HCT116 (cell line): ENCODE results near the gene STK38L.

ENCODE experiments used
- ATF3 ChIP-seq: IDR thresholded peaks from 2 replicates; pipeline ENCODE4 v1.6.1; 2012
- CTCF ChIP-seq, 3 experiments: fragments of 200-600 bp in 1 of 3; sonication (generic) in 1 of 3; IDR thresholded peaks in 2 of 3; conservative IDR thresholded peaks in 1 of 3; 2 replicates each; pipeline ENCODE4 v1.5.1; 2012 to 2017; ENCODE audit warnings: low read depth in 2 of 3, low read length in 2 of 3, antibody characterized with exemption in 1 of 3, borderline replicate concordance in 1 of 3, control low read depth in 1 of 3, mild to moderate bottlenecking in 1 of 3, mixed read lengths in 1 of 3, mixed run types in 1 of 3, moderate library complexity in 1 of 3; ENCODE audit not compliant: insufficient read depth in 1 of 3
- EZH2 ChIP-seq: fragments of 200-600 bp; sonication (generic); IDR thresholded peaks from 2 replicates; pipeline ENCODE4 v1.6.1; 2017; ENCODE audit warnings: antibody characterized with exemption, mixed run types
- MAX ChIP-seq: IDR thresholded peaks from 2 replicates; pipeline ENCODE4 v1.6.1; 2012
- POLR2A ChIP-seq: IDR thresholded peaks from 2 replicates; pipeline ENCODE4 v1.7.0; 2011; ENCODE audit warnings: borderline replicate concordance; ENCODE audit not compliant: insufficient read depth, insufficient read length; ENCODE audit errors: extremely low read depth
- POLR2AphosphoS5 ChIP-seq: IDR thresholded peaks from 2 replicates; pipeline ENCODE4 v1.6.1; 2011; ENCODE audit warnings: mild to moderate bottlenecking, low read depth, low read length, moderate library complexity
- RAD21 ChIP-seq: IDR thresholded peaks from 2 replicates; pipeline ENCODE4 v1.6.1; 2012; ENCODE audit warnings: low read depth, mild to moderate bottlenecking
- REST ChIP-seq: IDR thresholded peaks from 2 replicates; pipeline ENCODE4 v1.6.1; 2012; ENCODE audit warnings: low read depth
- ZFX ChIP-seq: fragments of 450-650 bp; IDR thresholded peaks from 2 replicates; pipeline ENCODE4 v1.6.1; 2017

- TF ChIP-seq POLR2A (no peak), EZH2 (no peak), CTCF (IDR thresholded peaks at IDR 0.05 in 2 of 3, conservative IDR thresholded peaks at IDR 0.05 in 1 of 3; ENCODE audit: borderline replicate concordance in 1 of 3, insufficient read depth in 1 of 3, low read depth in 2 of 3, low read length in 2 of 3) (no peak), ZFX (no peak), POLR2AphosphoS5 (no peak), ATF3 (no peak), REST (no peak), RAD21 (no peak), MAX (no peak)
Observed at GRCh38 chr12:27209257-27209910, 34.7 kb upstream of the STK38L start.
